ENCODE measurements around the gene SLC9A4.

SLC9A4 gene

DNA sequence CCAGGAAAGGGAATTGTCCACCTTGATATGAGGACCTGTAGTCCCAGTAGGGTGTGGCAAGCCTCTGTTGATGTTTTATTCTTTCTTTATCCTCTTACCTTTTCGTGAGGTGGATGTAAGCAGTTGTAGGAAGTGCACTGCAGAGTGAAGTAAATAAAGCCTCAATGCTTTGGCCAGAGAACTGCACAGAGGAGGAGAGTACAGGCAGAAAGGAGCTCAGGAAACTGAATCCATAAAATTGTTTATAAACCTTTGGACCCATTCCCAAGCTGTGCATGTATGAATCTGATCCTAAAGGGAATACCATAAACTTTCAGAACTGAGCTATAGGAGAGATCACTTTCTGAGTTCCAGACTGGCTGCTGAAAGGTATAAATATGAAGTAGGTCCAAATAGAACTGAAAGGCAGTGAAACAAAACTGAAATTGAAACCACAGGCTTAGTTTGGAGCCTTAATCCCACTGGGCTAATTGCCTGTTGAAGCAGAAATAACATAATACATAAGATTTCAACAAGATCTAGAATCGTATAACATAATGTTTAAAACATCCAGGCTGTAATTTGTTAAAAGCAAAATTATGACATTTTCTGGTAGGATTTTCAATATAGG, 17.9 kb upstream of the SLC9A4 start:
- no peak for DNase-seq

DNA sequence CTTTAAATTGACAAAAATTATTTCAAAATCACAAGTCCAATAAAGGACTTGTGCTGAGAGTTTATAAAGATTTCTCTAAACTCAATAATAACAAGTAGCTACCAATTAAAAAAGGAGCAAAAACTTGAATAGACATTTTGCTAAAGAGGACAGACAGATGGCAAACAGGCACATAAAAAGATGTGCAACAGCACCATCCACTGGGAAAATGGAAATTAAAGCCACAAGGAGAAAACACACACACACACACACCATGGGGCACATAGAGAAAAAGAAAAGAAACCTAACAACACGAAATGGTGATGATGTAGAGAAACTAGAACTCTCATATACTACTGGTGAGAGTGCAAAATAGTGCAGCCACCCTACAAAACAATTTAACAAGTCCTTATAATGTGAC, 12.6 kb upstream of the SLC9A4 start:
- DNase-seq: no peak

DNA sequence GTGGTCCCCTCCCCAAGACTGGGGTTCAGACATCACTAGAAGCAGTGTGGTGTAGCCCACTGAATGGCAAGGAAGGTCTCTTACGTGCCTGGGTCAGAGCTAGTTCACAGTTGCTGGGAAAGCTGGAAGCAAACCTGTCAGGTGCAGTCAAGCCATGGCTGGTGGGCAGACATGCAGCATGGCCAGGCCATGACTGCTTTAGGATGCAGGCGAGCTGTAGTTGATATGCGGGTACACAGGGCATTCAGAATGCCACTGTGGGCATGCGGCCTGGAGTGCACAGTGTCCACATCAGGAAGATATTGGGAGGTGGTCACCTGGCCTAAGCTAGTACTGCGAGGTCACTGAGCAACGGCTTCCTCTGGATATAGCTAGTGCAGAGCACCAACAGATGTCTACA, 11.8 kb upstream of the SLC9A4 start:
- DNase-seq: no peak

DNA sequence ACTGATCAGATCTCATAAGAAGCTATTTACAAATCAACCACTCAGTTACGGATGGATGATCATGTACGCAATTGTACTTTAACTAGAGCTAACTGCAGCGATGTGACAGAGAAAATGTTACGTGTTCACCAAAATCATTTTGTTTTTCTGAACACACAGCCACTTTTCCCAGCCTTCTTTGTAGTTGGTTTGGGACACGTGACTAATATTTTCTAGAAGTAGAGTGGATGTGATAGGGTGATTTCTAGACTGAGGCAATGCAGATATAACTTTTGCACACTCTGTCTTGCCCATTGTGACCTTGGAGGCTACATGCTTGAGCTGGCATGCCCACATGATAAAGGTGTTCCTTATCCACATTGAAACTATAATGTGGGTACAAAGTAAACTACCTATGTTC, 9.9 kb upstream of the SLC9A4 start:
- DNase-seq: no peak

DNA sequence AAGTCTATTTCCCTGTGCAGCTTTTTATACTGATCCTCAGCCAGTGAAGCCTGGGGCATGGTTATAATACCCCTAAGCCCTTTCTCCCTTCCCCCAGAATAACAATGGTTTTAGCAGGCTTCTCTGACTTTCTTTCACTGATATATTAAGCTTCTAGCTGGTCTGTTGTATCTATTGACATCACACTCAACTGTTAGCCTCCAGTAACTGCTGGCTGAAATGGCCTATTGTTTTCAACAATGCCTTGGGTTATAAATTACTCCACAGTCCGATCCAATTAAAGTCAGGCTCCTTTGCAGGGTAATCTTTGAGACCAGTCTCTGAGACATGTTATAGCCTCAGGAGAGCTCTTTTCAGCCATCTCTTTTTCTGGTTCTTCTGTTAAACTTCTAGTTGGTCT, 2.9 kb upstream of the SLC9A4 start:
- DNase-seq: no peak

DNA sequence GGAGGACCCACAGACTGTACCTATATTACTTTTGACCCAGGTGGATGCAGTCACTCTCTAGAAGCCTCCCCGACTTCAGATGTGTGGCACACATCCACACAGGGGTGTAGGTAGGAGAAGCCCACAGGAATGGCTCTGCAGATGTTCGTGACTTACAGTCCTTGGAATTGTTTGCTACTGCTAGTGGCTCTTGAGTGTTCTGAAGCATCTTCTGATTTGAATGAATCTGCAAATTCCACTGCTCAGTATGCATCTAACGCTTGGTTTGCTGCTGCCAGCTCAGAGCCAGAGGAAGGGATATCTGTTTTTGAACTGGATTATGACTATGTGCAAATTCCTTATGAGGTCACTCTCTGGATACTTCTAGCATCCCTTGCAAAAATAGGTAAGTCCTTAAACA, 605 bp downstream of the SLC9A4 start:
- no peak for DNase-seq

DNA sequence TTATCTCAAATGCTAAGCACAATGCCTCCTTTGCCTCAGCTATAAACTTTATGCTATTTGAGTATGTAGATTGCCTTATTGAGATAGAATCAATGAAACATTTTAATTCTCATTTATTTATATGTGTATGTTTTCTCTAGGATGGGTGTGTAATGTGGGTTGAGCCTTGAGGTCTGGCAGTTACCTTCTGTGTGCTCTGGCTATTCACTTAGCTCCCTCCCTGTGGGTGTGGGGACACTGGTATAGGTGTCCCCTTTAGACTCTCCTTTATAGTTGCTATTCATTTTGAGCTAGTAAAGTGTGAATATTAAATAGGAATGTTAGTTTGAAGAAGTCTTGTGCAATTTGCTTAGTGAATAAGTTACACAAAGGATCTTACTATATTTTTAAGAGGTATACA, 1.8 kb downstream of the SLC9A4 start:
- DNase-seq: no peak

DNA sequence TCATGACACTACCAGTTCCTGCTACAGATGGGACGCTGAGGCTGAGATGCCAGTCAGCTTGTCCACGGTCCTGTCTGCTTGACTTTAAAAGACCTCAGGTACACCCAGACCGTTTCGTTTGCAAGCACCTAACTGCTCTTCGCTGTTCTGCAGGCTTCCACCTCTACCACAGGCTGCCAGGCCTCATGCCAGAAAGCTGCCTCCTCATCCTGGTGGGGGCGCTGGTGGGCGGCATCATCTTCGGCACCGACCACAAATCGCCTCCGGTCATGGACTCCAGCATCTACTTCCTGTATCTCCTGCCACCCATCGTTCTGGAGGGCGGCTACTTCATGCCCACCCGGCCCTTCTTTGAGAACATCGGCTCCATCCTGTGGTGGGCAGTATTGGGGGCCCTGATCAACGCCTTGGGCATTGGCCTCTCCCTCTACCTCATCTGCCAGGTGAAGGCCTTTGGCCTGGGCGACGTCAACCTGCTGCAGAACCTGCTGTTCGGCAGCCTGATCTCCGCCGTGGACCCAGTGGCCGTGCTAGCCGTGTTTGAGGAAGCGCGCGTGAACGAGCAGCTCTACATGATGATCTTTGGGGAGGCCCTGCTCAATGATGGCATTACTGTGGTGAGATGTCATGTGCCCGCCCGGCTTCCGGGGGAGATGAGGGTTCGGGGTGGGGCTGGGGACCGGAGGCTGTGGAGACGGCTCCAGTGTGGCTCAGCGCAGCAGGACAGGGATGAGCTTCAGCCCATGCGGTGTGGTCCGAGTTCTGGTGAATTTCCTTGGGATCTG, 5.9 kb downstream of the SLC9A4 start:
- DNase-seq: no peak

DNA sequence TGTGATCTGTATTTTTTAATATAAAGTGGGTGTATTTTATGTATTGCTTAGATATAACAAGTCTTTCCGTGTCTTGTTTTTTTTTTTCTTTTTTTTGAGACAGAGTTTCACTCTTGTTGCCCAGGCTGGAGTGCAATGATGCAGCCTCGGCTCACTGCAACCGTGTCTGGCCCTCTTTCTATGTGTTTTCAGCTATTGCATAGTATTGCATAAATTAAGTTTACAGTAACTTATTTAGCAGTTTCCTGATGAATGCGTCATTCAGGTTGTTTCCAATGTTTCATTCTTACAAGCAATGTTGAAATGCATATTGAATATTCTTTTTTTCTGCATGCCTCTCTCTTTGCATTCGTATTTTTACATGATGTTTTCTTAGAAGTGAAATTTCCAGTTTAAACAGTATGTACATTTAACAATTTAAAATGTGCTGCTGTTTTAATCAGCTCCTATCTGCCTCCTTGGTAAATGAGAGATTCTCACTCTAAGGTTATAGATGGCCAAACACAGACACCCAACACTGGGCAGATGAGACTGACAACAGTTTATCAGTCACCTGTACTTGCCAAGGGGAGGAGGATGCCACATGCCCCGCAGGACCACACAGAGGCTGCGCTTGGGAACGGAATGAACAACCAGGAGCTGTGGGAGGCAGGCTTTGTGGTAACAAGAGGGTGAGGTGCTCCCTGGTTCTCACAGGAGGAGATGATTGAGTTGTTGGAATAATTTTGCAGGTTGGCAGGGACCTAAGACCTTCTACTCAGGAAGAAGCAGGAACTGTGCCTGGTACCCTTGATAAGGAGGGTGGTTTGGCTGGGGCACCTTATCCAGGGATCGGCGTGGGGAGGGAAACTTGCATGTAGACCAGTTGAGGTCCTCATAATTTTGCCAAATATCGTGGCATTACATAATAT, 7.5 kb downstream of the SLC9A4 start:
- no peak for DNase-seq

DNA sequence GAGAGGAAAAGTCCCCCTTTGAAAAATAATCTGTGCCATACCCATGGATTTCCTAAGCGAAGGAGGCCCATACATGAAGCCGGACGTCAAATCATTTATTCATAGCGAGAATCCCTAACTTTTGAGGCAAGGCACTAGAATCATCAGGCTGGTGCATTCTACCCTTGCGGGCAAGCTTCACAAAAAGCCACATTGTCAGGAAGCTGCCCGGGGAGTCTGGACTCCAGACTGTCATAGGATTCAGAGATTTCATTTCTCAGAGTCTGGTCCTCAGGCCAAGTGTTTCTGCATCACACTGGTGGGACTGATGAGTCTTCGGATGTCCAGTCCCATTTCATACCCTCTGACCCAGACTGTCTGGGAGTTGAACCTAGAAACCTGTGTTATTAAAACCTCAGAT, 8.9 kb downstream of the SLC9A4 start:
- DNase-seq: no peak

DNA sequence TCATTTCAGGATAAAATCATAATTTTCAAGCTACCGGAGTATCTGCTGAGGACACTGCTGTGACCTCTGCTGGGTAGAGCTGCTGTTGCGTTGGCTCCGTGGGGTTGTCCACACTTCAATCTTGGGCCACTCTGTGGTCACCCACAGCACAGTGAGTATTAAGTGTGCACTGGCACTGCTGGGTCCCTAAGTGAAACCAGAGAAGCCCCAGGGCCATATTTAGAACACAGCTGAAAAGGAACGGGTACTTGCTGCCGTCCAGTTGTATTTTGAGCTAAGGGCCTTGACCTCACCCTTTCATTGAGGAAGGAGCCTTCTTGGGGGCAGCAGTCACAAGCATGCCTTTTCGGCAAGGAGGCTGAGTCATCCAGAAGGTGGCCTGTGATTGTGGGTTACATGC, 10.1 kb downstream of the SLC9A4 start:
- no peak for DNase-seq

DNA sequence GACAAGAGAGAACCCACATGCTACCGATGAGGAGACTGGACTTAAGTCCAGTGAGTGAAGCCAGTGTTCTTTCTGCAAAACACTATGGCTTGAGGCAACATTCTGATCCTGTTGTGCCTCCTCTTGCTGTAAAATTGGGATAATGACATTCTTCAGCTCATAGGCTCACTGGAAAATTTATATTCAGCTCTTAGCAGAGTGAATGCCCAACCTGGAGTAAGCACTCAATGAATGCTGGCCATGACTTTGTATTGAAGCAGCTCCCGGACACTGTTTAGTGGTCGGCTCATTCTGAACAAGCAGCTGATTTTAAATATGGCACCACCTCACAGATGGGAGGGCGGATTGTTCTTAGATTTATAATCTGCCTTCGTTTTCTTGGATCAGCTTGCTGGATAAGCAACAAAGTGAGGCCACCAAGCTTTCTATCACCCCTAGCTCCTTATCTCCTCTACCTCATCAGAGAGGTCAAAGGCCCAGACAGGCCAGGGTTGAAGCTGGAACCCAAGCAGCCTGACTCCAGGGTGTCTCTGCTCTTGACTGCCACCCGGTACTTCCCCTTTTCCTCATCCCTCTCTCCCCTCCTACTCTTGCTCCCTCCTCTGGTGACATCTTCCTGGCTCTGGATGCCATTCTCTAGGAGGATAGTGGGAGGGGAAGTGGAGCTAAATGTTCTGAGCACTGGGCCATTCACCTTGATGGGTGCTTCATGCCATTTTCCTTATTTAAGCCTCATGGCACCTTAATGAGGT, 11.5 kb downstream of the SLC9A4 start:
- no peak for DNase-seq

DNA sequence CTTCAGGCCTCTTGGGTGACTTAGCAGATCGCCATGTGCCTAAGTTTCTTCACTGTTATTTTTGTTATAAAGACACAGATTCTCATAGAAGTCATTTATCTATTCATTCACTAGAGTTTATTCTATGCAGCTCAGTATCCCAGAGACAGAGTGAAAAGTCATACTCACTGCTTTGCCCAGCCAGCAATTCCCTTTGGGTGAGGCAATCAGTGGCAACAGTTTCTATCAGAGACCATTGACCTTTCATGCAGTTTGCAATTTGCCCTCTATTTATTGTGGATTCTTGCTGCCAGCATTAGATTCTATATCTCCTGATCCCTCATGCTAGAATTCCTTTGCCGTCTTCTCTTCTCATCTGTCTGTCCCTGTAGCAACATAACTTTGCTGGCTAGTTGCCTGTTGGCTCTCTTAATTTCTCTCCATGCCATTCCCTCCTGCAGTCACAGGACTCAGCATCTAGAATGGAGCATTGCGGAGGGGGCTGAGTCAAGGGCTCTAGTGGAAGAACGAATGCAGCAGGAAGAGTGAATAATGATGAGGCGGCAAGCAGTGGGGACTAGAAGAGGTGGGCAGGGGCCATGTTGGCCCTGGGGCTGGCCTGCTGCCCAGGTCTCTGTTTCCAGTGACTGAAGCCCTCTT, 12.2 kb downstream of the SLC9A4 start:
- no peak for DNase-seq

DNA sequence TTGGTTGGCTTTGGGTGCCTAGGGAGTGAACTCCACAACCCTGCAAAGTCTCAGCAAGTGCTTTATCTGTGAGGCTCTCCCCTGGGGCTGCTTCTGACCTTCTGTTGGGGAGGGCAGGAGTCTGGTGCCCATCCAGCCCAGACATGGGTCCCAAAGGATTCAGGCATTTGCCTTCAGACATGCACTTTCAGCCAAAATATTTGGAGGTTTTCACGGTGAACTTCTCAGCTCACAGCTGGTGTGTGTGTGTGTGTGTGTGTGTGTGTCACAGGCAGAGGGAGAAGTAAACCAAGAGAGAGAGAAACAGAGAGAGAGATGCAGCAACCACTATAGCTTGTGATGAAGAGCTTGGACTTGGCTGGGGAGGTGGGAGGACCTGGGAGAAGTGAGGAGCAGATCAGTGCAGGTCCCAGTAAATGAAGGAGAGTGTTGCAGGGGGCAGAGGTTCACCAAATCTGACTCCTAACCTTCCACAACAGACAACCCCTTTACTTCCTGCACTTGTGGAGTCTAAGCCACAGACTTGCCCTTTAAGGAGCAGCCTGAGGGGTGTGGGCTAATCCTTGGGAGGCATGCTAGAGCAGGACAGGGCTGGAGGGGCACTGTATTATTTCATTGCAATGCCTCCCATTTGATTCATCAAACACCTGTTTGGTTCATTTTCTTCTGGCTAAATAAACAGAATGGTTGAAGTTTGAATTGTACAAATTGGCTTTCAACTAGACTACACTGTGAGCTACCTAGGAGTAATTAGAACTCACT, 14.1 kb downstream of the SLC9A4 start:
- no peak for DNase-seq

DNA sequence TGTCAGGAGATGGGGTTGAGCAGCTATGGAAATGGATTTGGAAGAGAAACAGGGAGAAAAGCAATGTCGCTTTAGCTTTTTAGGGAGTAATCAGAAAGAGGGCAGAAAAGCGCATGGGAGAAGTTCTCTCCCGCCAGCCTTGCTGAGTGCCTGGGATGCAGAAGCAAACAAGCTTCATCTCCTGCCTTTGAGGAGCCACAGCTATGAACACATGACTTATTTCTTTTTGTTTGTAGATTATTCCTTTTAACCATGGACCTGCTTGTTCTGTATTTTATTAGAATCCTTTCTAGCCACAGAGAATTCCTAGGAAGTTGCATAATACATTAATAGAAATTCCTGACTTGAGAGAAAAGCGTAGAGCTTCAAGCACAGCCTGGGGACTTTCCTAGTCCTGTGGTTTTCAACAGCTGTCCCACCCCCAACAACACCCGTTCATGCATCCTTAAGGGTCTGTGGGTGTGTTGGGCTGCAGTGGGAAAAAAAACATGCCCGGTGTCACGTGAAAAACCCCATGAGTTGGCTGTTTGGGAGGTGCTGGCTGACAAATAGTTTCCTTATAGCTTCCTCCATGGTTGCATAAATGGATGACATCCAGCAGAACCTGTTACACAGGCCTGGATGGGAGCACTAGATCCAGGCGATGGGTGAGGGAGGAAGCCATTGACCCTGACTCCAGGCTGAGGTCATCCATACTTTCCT, 14.9 kb downstream of the SLC9A4 start:
- no peak for DNase-seq

DNA sequence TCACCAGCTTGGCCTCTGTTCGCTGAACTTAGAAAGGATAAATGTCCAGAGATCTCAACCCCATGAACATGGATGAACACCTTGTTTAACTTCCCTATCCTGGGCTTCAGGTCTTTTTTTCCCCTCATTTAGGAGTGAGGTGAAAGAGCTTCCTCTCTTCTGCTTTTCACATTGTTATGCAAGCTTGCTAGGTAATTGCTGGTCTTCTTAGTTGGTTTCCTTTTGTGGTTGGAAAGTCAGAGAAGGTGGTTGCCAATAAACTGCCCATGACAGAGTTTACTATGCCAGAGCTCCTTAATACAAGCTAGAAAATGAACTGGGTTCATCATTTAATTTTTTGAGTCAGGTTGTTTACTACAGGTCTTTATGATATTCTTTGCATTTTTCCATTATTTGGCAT, 16.6 kb downstream of the SLC9A4 start:
- DNase-seq: no peak

DNA sequence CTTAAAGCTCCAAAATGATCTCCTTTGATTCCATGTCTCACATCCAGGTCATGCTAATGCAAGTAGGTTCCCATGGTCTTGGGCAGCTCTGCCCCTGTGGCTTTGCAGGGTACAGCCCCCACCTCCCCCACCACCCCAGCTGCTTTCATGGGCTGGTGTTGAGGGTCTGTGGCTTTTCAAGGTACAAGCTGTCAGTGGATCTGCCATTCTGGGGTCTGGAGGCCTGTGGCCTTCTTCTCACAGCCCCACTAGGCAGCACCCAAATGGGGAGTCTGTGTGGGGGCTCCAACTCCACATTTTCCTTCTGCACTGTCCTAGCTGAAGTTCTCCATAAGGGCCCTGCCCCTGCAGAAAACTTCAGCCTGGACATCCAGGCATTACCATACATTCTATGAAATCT, 19.0 kb downstream of the SLC9A4 start:
- DNase-seq: no peak

DNA sequence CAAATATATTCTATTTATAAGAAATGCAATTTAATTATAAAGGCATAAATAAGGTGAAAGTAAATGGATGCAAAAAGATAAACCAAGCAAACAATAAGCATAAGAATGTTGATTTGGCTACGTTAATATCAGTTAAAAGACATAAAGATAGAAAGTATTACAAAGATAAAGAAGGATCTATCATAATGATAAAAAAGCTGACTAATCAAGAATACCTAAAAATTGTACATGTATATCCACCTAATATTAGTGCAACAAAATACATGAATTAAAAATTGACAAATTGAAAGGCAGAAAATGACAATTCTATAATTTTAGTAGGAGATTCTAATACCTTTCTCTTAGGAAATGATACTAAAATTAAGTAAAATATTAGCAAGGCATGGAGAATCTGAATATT, 21.5 kb downstream of the SLC9A4 start:
- DNase-seq: no peak

DNA sequence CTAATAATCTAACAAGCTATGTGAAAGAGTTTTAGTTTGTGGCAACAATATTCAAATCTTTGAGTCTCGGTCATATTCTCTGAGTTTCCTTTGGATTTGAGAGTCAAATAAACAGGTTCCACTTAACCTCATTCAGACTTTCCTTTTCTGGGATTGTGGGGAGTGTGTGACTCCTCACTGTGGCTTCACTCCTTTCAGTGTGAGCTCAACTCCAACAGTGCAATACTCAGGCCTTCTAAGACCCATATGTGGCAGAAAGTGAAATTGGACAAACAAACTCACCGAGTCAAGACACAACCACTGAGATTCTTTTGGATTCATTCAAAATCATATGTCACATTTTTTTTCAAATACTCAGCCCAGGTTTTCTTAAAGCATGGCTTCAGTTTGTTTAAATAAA, 25.4 kb downstream of the SLC9A4 start:
- DNase-seq: no peak

DNA sequence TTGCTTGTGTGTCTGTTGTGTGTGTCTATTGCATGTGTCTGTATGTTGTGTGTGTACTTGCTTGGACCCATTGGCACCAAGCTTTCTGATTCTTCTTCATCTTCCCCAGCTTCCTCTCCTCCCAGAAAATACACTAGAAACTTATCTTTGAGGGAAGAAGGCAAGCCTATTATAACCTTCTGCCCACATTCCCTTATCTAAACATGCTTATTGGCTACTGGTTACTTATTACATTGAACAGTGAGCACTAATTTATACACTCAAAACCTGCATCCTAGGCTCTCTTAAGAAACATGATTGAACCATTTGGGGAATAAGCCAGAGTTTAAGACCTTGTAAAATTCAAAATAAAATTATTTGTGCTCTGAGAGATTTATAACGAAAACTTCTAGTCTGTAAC, 26.5 kb downstream of the SLC9A4 start:
- no peak for DNase-seq

DNA sequence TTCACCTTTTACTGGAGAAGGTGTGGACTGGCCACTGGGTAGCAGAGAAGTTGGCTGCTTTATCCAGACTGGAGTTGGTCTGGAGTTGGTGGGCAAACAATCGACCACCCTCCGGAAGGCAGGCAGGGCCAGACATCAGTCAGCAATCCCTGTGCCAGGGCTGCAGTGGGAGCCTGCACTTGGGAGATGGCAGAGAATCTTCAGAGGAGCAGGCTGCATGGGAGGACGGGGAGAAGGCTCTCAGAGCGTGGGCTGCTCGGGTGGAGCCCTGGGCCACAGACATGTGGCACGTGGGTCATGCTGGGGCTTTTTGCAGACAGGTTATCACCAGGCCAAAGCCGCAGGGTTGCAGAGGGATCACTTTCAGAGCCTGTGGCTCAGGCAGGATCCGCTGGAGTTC, 29.6 kb downstream of the SLC9A4 start:
- no peak for DNase-seq
